TTC549 (cell line): ENCODE data around the gene RGSL1.

Source experiments
- FAIRE-seq: peaks from 2 replicates; lab custom pipeline; 2012; peaks lifted over from hg19 to GRCh38; lab: Jason Lieb, UNC

The RGSL1 gene

GRCh38 chr1:182450087-182450486, at the start of gene RGSL1:
RGSL1 (plus strand) TSS chr1:182450146; CDS start chr1:182450166, 20 bp downstream.
- FAIRE-seq = no peak

DNA sequence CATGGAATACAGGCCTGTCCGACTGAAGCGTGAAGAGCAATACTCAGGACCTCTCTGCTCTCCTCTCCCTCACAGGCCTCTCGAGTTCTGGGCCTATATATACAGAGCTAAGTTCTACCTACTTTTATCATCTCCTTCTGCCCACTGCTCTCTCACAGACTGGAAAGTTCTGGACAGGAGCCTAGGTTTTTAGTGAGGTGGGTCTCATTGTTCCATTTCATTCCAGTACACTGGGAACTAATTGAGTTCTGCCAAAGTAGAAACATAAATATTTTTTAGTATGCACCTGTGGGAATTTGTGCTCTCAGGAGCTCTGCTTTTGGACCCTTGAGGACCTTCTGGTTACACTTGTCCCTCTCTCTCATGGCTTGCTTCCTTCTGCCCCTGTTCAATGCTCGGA, 49.4 kb upstream of the RGSL1 start, which contains the start of gene TEDDM1:
Gene TEDDM1, minus strand, starts transcription at position 101 of the 400 bp plus-strand sequence. CDS start 182 bp downstream, outside the sequence.
- FAIRE-seq = no peak

- FAIRE-seq = no peak
These were observed 45.2 kb upstream of the RGSL1 start for GRCh38 chr1:182404781-182405180.

DNA sequence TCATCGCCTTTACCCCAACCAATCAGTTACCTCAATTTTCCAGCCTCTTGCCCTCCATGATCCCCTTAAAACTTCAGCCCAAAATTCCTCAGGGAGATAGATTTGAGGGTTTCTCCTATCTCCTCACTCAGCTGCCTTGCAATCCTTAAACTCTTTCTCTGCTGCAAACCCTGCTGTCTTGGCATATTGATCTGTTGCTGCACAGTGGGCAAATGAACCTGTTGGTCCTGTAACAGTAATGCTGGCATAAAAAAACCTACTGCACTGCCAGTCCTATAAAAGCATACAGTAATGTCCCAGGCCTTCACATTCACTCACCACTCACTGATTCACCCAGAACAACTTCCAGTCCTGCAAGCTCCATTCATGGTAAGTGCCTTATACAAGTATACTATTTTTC, 44.4 kb upstream of the RGSL1 start:
- no peak for FAIRE-seq

DNA sequence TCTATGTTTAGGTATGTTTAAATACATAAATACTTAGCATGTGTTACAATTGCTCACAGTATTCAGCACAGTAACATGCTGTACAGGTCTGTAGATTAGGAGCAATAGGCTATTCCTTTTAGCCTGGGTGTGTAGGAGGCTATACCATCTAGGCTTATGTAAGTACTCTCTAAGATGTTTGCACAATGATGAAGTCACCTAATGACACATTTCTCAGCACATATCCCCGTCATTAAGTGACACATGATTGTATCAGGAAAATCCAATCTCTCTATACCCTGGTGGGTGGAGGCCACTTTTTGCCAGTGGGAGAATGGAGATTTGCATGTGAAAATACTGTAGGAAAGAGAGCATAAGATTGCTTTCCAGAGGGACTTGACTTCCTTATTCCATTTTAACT, 43.9 kb upstream of the RGSL1 start:
- no peak for FAIRE-seq

DNA sequence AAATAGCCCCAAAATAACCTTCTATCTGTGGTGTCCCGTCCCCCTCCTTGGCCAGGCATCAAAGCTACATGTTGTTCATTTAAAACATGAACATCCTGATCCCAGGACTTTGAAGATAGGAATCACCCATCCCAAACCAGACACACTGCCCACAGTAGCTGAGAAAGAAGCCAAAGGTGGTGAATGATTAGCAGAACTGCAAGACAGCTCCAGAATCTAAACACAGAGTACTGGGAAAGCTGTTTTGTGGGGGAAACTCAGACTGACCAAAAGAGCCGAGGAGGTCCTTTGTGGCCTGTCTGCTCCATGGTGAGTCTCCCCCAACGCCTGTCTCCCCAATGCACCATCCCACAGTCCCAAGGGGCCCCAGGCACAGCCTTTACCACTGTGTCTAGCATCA, 42.2 kb upstream of the RGSL1 start:
- no peak for FAIRE-seq

GRCh38 chr1:182408435-182409075, 41.4 kb upstream of the RGSL1 start:
- FAIRE-seq = no peak

DNA sequence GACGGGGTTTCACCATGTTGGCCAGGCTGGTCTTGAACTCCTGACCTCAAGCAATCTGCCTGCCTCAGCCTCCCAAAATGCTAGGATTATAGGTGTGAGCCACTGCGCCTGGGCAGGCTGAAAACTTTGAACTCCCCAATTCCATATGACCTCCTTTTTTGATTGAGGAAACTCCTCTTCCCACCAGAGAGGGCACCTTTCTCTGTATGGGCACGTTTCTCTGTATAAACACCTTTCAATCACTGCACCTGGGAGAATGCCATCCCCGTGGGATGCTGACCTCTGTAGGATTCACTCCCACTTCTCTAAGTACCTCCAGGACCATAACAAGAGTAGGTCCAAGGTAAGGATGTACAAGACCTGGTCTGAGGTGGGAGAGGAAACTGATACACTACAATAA, 39.8 kb upstream of the RGSL1 start:
- no peak for FAIRE-seq

GRCh38 chr1:182410620-182411273, 39.2 kb upstream of the RGSL1 start:
- no peak for FAIRE-seq

- FAIRE-seq = no peak
These were observed 36.5 kb upstream of the RGSL1 start for GRCh38 chr1:182413486-182413885.

GRCh38 chr1:182413969-182414368, 36.0 kb upstream of the RGSL1 start:
- no peak for FAIRE-seq

DNA sequence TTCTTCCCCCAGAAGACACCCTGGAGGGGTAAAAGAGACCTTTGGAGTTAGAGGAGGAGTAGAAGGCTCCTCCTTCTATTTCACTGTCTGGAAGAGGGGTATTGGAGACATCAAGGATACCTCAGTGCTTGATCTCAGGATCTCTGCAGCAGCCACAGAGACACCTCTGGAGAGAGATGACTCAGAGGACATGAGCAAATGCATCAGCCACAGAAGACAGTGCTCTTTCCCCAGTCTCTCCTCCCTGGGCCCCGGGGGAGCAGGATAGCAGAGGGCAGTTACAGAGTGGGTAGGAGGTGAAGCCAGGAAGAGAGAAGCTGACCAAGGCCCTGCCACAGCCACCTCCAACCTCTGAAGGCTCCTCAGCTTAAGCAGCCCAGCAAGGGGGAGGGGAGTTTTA, 34.2 kb upstream of the RGSL1 start:
- no peak for FAIRE-seq

GRCh38 chr1:182426442-182427430, 23.2 kb upstream of the RGSL1 start:
- no peak for FAIRE-seq

GRCh38 chr1:182428043-182428442, 21.9 kb upstream of the RGSL1 start:
- FAIRE-seq = no peak

DNA sequence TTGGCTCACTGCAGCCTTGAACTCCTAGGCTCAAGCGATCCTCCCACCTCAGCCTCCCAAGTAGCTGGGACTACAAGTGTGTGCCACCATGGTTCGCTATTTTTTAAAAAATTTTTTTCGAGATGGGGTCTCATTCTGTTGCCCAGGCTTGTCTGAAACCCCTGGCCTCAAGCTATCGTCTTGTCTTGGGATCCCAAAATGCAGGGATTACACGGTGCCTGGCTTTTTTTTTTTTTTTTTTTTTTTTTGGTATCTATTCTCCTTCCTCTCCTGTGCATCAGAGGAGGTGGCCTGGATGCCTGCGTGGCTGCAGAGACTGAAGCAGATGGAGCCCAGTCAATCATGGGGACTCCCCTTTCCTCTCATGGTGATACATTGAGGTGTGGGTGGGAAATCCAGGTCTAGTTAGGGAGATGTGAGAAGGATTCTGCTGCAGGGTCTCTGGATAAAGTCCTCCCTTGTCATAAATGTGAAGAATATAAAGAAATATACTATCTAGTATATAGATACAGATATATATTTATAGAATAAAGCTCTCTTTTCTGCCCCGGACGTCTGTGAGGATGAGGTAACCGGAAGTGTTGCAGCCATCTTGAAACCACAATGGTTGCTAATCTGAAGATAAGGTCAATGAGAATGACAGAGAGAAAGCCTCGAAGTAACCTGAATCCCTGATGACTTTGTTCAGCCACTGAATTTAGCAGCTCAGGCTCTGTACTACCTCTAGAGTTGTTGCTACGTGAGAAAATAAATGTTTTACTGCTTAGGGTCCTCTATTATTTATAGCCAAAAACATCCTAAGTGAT, 19.5 kb upstream of the RGSL1 start:
- no peak for FAIRE-seq

DNA sequence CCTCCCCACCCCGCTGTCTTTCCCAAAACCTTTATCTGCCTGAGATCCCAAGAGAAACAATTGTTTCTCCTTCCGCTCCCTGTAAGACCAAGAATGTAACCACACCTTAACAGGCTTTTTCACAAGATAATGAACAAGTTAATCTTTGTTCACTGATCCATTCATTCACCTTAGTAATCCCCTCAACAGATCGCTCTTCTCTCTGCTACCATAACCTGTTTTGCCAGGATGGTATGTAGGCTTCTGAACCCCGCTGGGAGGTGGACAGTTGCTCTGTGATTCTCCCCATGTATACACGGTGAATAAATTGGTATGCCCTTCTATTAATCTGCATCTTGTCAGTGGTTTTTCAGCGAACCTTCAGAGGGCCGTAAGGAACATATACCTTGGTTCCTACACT, 18.7 kb upstream of the RGSL1 start:
- FAIRE-seq = no peak

GRCh38 chr1:182433580-182433979, 16.4 kb upstream of the RGSL1 start:
- no peak for FAIRE-seq

DNA sequence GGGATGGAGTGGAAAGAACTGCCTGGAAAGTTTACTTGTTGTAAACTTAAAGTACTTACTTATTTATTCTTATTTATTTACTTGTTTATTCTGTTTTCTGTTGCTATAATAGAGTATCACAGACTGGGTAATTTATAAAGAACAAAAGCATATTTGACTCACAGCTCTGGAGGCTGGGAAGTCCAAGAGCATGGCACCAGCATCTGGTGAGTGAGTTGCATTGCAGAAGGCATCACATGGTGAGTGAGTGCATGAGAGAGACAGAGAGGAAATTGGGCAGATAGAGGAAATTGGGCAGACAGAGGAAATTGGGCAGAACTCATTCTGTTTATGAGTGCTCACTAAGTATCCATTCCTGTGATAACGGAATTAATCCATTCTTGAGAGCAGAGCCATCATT, 11.6 kb upstream of the RGSL1 start:
- FAIRE-seq = no peak

DNA sequence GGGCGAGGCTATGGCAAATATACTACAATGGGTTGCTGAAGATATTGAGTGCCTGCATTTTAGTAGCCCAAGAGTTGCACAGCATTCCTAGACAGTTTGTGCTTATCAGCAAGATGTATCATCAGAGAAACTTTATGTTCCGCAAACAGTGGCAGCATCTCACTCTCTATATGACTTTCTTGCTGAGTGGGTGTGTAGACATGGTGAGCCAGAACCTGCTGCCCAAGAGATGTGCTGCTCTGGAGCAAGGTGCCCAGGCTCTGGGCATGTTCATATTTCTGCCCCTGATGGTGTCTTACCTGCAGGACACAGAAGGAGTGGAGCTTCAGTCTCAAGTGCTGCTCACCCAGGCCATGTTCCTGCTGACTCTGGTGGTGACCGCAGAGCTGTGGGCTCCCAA, 8.2 kb upstream of the RGSL1 start:
- FAIRE-seq = no peak

- no peak for FAIRE-seq
These were observed 7.6 kb upstream of the RGSL1 start for GRCh38 chr1:182442333-182442732.

GRCh38 chr1:182444497-182444896, 5.4 kb upstream of the RGSL1 start:
- FAIRE-seq = no peak

GRCh38 chr1:182446033-182446669, 3.8 kb upstream of the RGSL1 start:
- no peak for FAIRE-seq
